Mesenchymal stem cell (in vitro differentiated cells and primary cell): ENCODE measurements around the gene UBE2D2.
A peak's percentile ranks its signal among the peaks of the same experiment; 100 is the strongest.

Source experiments
- DNase-seq: peaks from one replicate; pipeline ENCODE4 v3.0.0-alpha.2; 2013
- H2AFZ ChIP-seq: one replicate; pipeline ENCODE4 v1.6.1; 2013; ENCODE audit warnings: low read depth, mild to moderate bottlenecking, control low read depth, inconsistent platforms, low read length, moderate library complexity
- H2AK5ac ChIP-seq: 2 replicates; pipeline ENCODE4 v1.6.1; 2013; ENCODE audit warnings: low read length, moderate library complexity, mild to moderate bottlenecking, inconsistent platforms; ENCODE audit not compliant: severe bottlenecking
- H2BK120ac ChIP-seq: one replicate; pipeline ENCODE4 v1.6.1; 2013; ENCODE audit warnings: low read depth, mild to moderate bottlenecking, inconsistent platforms, low read length, moderate library complexity
- H2BK12ac ChIP-seq, 2 experiments: one replicate each; pipeline ENCODE4 v1.6.1; 2013; ENCODE audit warnings: inconsistent platforms in 2 of 2, low read length in 2 of 2, mild to moderate bottlenecking in 2 of 2, moderate library complexity in 2 of 2, control low read depth in 1 of 2
- H2BK15ac ChIP-seq: one replicate; pipeline ENCODE4 v1.6.1; 2013; ENCODE audit warnings: mild to moderate bottlenecking, low read depth, inconsistent platforms; ENCODE audit not compliant: poor library complexity, severe bottlenecking
- H2BK5ac ChIP-seq: 2 replicates; pipeline ENCODE4 v1.6.1; 2013; ENCODE audit warnings: low read depth, mild to moderate bottlenecking, low read length, control low read depth, inconsistent platforms; ENCODE audit not compliant: poor library complexity, severe bottlenecking
- H3K14ac ChIP-seq, 2 experiments: one replicate each; pipeline ENCODE4 v1.6.1; 2013; ENCODE audit warnings: inconsistent platforms in 2 of 2, low read length in 2 of 2, control low read depth in 1 of 2, mild to moderate bottlenecking in 1 of 2, moderate library complexity in 1 of 2
- H3K18ac ChIP-seq, 2 experiments: one replicate each; pipeline ENCODE4 v1.6.1; 2013; ENCODE audit warnings: inconsistent platforms in 2 of 2, low read length in 2 of 2, control low read depth in 1 of 2, low read depth in 1 of 2, mild to moderate bottlenecking in 1 of 2
- H3K23ac ChIP-seq, 2 experiments: one replicate each; pipeline ENCODE4 v1.6.1; 2013; ENCODE audit warnings: inconsistent platforms in 2 of 2, low read length in 2 of 2, mild to moderate bottlenecking in 2 of 2, moderate library complexity in 2 of 2, control low read depth in 1 of 2
- H3K27ac ChIP-seq: 2 replicates; pipeline ENCODE4 v1.5.1; 2013; ENCODE audit warnings: mild to moderate bottlenecking, moderate library complexity, low read length, control low read depth, inconsistent platforms; ENCODE audit not compliant: poor library complexity, severe bottlenecking
- H3K27me3 ChIP-seq, 2 experiments: 2 replicates each; pipeline versions ENCODE4 v1.6.1 to v1.7.0; 2013; ENCODE audit warnings: low read length in 2 of 2, mild to moderate bottlenecking in 2 of 2, moderate library complexity in 2 of 2, control low read depth in 1 of 2, inconsistent platforms in 1 of 2; ENCODE audit not compliant: control insufficient read depth in 1 of 2, insufficient read depth in 1 of 2
- H3K36me3 ChIP-seq, 2 experiments: 2 replicates each; pipeline versions ENCODE4 v1.6.1 to v1.7.0; 2013; ENCODE audit warnings: low read length in 2 of 2, control low read depth in 1 of 2, inconsistent platforms in 1 of 2, low read depth in 1 of 2, mild to moderate bottlenecking in 1 of 2; ENCODE audit not compliant: insufficient read depth in 2 of 2, control insufficient read depth in 1 of 2
- H3K4ac ChIP-seq, 2 experiments: one replicate each; pipeline ENCODE4 v1.6.1; 2013; ENCODE audit warnings: inconsistent platforms in 2 of 2, low read length in 2 of 2, mild to moderate bottlenecking in 2 of 2, moderate library complexity in 2 of 2, control low read depth in 1 of 2, low read depth in 1 of 2
- H3K4me1 ChIP-seq: 2 replicates; pipeline ENCODE4 v1.6.1; 2013; ENCODE audit warnings: low read depth, low read length, control low read depth; ENCODE audit not compliant: control insufficient read depth, insufficient read depth
- H3K4me2 ChIP-seq: 2 replicates; pipeline ENCODE4 v1.6.1; 2013; ENCODE audit warnings: low read length, mild to moderate bottlenecking, inconsistent platforms; ENCODE audit not compliant: poor library complexity, severe bottlenecking
- H3K4me3 ChIP-seq, 2 experiments: 2 replicates each; pipeline versions ENCODE4 v1.5.1 to v1.7.0; 2013; ENCODE audit warnings: low read length in 2 of 2, mild to moderate bottlenecking in 2 of 2, control low read depth in 1 of 2, low read depth in 1 of 2; ENCODE audit not compliant: insufficient read depth in 1 of 2
- H3K79me1 ChIP-seq: replicated peaks from 2 replicates; pipeline ENCODE4 v1.6.1; 2013; ENCODE audit warnings: mild to moderate bottlenecking, control low read depth, low read length, inconsistent platforms; ENCODE audit not compliant: poor library complexity, severe bottlenecking
- H3K9ac ChIP-seq: 2 replicates; pipeline ENCODE4 v1.7.0; 2013; ENCODE audit warnings: mild to moderate bottlenecking, low read length, moderate library complexity
- H3K9me3 ChIP-seq: 2 replicates; pipeline ENCODE4 v1.7.0; 2013; ENCODE audit warnings: mild to moderate bottlenecking, low read length; ENCODE audit not compliant: control insufficient read depth
- H4K8ac ChIP-seq: one replicate; pipeline ENCODE4 v1.6.1; 2013; ENCODE audit warnings: inconsistent platforms, mild to moderate bottlenecking, low read length, moderate library complexity
- H4K91ac ChIP-seq: one replicate; pipeline ENCODE4 v1.6.1; 2013; ENCODE audit warnings: mild to moderate bottlenecking, low read length, inconsistent platforms
- WGBS: methylation state at CpG from one replicate; pipeline ENCODE4 v1.1.7; 2013; ENCODE audit warnings: mixed read lengths; 5-methylcytosine and 5-hydroxymethylcytosine counted together

The UBE2D2 gene

GRCh38 chr5:139575313-139575646 lies 14.1 kb downstream of the UBE2D2 start:
- H3K27me3 ChIP-seq: no peaks in the 10 kb centered on the region
- H2BK15ac ChIP-seq: no peak overlapping the region
- no peak overlapping the region for H3K23ac ChIP-seq
- no peak overlapping the region for H2AK5ac ChIP-seq
- no peaks in the 10 kb centered on the region for H3K9me3 ChIP-seq
- no peak overlapping the region for H3K14ac ChIP-seq
- H2BK5ac ChIP-seq: no peak overlapping the region
- H3K9ac ChIP-seq: peak overlapping the region; percentile 18
- H3K36me3 ChIP-seq: peaks cover 4 to 8% of the 10 kb centered on the region in 2 experiments
- no peak overlapping the region for H3K4me3 ChIP-seq
- H3K4ac ChIP-seq: no peak overlapping the region
- no peak for DNase-seq
- no peaks in the 10 kb centered on the region for H3K79me1 ChIP-seq
- H4K8ac ChIP-seq: no peak overlapping the region
- H3K18ac ChIP-seq: no peak overlapping the region
- no peak overlapping the region for H3K27ac ChIP-seq
- H4K91ac ChIP-seq: no peak overlapping the region
- H2BK12ac ChIP-seq: no peak overlapping the region
- H2BK120ac ChIP-seq: no peak overlapping the region
- H3K4me1 ChIP-seq: peaks cover 8% of the 10 kb centered on the region
- H2AFZ ChIP-seq: no peak overlapping the region
- WGBS: no CpG with 5 or more reads among the region's 2 CpGs
- H3K4me2 ChIP-seq: no peak overlapping the region

GRCh38 chr5:139575751-139576150 lies 14.6 kb downstream of the UBE2D2 start:
- 93% methylated on average over 2 of the region's 4 CpGs for WGBS
- Histone ChIP-seq H3K27ac (no peak overlapping the region), H3K4me2 (no peak overlapping the region), H2BK12ac (no peak overlapping the region), H3K4ac (no peak overlapping the region), H3K9ac (peak overlapping the region; percentile 37), H3K9me3 (no peaks in the 10 kb centered on the region), H2AFZ (no peak overlapping the region), H2BK5ac (no peak overlapping the region), H3K18ac (no peak overlapping the region), H3K14ac (peak overlapping the region in 1 of 2 experiments; percentile 55), H3K79me1 (no peaks in the 10 kb centered on the region), H4K91ac (no peak overlapping the region), H2AK5ac (no peak overlapping the region), H3K4me3 (no peak overlapping the region), H4K8ac (no peak overlapping the region), H3K4me1 (peaks cover 8% of the 10 kb centered on the region), H2BK15ac (no peak overlapping the region), H3K36me3 (peaks cover 0 to 8% of the 10 kb centered on the region in 2 experiments), H3K23ac (no peak overlapping the region), H3K27me3 (no peaks in the 10 kb centered on the region), H2BK120ac (no peak overlapping the region)
- DNase-seq: no peak

- no peak overlapping the region for H3K4me2 ChIP-seq
- no peaks in the 10 kb centered on the region for H3K79me1 ChIP-seq
- no peak overlapping the region for H3K18ac ChIP-seq
- H3K4me1 ChIP-seq: peaks cover 6% of the 10 kb centered on the region
- H3K23ac ChIP-seq: no peak overlapping the region
- no peak overlapping the region for H2AK5ac ChIP-seq
- peaks cover 0 to 8% of the 10 kb centered on the region in 2 experiments for H3K36me3 ChIP-seq
- no peak overlapping the region for H3K27ac ChIP-seq
- H2BK5ac ChIP-seq: no peak overlapping the region
- H3K4ac ChIP-seq: no peak overlapping the region
- H3K9me3 ChIP-seq: no peaks in the 10 kb centered on the region
- DNase-seq: peak; percentile 20
- no peak overlapping the region for H3K14ac ChIP-seq
- no peak overlapping the region for H2BK12ac ChIP-seq
- no peaks in the 10 kb centered on the region for H3K27me3 ChIP-seq
- H2BK15ac ChIP-seq: no peak overlapping the region
- no peak overlapping the region for H3K4me3 ChIP-seq
- 100% methylated on average over 2 of the region's 5 CpGs for WGBS
- H4K91ac ChIP-seq: no peak overlapping the region
- H4K8ac ChIP-seq: no peak overlapping the region
- H3K9ac ChIP-seq: no peak overlapping the region
- H2BK120ac ChIP-seq: no peak overlapping the region
- H2AFZ ChIP-seq: no peak overlapping the region
These were observed 16.7 kb downstream of the UBE2D2 start for GRCh38 chr5:139577689-139578290.

GRCh38 chr5:139578325-139578724 lies 17.2 kb downstream of the UBE2D2 start:
- no peak overlapping the region for H4K91ac ChIP-seq
- H2BK5ac ChIP-seq: no peak overlapping the region
- no peak overlapping the region for H3K14ac ChIP-seq
- no peak overlapping the region for H4K8ac ChIP-seq
- H2BK12ac ChIP-seq: no peak overlapping the region
- no peaks in the 10 kb centered on the region for H3K27me3 ChIP-seq
- no peak overlapping the region for H3K4ac ChIP-seq
- H2BK120ac ChIP-seq: no peak overlapping the region
- no peak overlapping the region for H3K4me2 ChIP-seq
- no peak for DNase-seq
- no peak overlapping the region for H3K27ac ChIP-seq
- H3K18ac ChIP-seq: no peak overlapping the region
- no peak overlapping the region for H2BK15ac ChIP-seq
- H2AFZ ChIP-seq: no peak overlapping the region
- H3K23ac ChIP-seq: no peak overlapping the region
- H3K36me3 ChIP-seq: peaks cover 0 to 7% of the 10 kb centered on the region in 2 experiments
- H2AK5ac ChIP-seq: no peak overlapping the region
- H3K79me1 ChIP-seq: no peaks in the 10 kb centered on the region
- peaks cover 6% of the 10 kb centered on the region for H3K4me1 ChIP-seq
- no peak overlapping the region for H3K4me3 ChIP-seq
- WGBS: 100% methylated on average over 1 of the region's 2 CpGs
- H3K9me3 ChIP-seq: no peaks in the 10 kb centered on the region
- H3K9ac ChIP-seq: no peak overlapping the region
